ENCODE measurements around the gene DYRK1B.

The DYRK1B gene

DNA sequence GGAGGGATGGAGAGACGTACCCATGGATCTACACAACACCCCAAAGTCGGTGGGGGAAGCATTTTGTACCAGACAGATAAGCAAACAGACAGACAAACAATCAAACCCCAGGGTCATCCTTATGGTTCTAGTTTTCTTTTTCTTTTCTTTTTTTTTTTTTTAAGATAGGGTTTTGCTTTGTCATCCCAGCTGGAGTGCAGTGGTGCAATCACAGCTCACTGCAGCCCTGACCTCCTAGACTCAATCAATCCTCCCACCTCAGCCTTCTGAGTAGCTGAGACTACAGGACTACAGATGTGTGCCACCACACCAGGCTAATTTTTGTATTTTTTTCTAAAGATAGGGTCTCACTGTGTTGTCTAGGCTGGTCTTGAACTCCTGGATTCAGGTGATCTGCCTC lies 30.2 kb upstream of the DYRK1B start:
- DNase-seq = no peak

DNA sequence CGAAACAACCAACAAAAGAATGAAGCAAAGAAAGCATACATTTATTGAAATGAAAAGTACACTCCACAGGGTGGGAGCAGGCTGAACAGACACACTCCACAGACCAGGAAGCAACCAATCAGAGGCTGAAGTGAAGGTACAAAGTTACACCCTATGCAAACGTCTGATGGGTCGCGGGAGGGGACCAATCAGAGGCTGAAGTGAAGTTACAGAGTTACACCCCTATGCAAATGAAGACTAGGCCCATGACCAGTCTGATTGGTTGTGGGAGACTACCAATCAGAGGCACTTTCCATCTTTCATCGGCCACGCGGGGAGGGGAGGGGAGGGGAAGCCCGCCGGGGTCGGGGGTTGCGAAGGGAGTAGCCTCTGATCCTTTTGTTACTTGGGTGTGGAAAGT lies 24.6 kb upstream of the DYRK1B start:
- no peak for DNase-seq

DNA sequence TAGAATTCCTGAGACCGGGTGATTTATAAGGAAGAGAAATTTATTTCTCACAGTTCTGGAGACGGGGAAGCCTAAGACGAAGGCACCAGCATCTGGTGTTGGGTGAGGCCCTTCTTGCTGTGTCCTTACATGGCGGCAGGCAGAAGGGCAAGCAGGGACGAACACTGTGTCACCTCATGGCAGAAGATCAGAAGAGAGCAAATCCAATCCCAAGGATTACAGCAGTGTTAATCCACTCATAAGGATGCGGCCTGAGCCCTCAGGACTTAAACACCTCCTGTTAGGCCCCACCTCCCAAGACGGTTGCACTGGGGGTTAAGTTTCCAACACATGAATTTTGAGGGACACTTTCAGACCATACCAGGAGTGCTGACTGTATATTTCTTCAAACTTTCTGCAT lies 18.9 kb upstream of the DYRK1B start:
- DNase-seq = no peak

- no peak for DNase-seq
Observed at GRCh38 chr19:39850892-39851291, 16.9 kb upstream of the DYRK1B start.

DNA sequence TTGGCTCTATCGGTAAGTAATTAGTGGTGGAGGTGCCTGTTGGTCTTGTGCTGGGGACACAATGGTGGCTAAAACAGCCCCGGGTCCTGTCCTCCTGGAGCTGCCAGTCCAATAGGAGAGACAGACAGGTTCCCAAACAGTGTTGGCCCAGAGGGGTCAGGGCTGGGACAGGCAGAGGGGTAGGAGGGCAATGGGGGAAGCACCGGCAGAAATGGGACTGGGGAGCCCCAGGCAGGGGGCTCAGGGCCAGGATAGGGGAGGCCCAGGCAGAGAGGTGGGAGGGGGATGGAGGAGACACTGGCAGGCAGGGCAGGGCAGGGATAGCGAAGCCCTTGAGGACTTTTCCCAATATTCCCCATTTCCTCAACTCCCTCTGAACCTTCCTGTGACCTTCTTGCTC lies 14.4 kb upstream of the DYRK1B start:
- DNase-seq = no peak

GRCh38 chr19:39847525-39847924 lies 13.6 kb upstream of the DYRK1B start:
- no peak for DNase-seq

GRCh38 chr19:39846678-39847486 lies 12.9 kb upstream of the DYRK1B start:
- DNase-seq = no peak

DNA sequence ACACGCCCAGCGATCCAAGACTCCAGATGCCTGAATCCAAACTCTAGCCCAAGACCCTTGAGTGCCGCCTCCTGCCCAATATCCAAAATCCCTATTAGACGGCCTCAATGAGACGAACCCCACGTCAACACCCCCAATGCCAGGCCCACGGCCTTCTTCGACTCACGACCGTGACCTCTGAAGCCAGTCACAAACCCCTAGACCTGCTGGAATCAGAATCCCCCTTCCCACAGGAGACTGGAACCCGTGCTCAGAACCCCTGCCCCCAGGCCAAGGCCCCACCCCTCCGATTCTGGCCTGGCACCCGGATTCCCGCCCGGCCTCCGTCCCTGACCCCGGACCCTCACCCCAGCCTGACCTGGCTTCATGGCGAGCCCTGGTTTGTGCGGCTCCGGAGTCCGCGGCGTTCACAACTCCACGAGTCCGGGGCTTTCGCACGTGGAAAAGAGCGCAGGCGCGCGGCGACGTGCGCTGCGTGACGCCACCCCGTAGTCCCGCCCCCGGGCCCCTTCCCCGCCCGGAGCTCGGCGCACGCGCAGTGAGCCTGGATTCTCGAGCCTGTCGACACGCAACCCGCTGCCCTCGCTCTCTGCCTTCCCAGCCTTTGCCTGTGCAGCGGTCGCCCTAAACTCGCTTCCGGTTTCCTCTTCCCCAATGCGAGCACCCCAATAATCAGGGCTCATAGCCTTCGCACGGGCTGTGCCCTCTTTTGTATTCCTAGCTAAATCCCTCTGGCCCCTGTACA lies 12.1 kb upstream of the DYRK1B start, which contains the start of gene FBL:
Gene FBL (minus strand): TSS at position 447 of the 745 bp plus-strand sequence. CDS start 79 bp downstream, at position 368.
- DNase-seq = peak; percentile 82

GRCh38 chr19:39845584-39845932 lies 11.6 kb upstream of the DYRK1B start:
- no peak for DNase-seq

- no peak for DNase-seq
Observed at GRCh38 chr19:39845172-39845571, 11.2 kb upstream of the DYRK1B start.

DNA sequence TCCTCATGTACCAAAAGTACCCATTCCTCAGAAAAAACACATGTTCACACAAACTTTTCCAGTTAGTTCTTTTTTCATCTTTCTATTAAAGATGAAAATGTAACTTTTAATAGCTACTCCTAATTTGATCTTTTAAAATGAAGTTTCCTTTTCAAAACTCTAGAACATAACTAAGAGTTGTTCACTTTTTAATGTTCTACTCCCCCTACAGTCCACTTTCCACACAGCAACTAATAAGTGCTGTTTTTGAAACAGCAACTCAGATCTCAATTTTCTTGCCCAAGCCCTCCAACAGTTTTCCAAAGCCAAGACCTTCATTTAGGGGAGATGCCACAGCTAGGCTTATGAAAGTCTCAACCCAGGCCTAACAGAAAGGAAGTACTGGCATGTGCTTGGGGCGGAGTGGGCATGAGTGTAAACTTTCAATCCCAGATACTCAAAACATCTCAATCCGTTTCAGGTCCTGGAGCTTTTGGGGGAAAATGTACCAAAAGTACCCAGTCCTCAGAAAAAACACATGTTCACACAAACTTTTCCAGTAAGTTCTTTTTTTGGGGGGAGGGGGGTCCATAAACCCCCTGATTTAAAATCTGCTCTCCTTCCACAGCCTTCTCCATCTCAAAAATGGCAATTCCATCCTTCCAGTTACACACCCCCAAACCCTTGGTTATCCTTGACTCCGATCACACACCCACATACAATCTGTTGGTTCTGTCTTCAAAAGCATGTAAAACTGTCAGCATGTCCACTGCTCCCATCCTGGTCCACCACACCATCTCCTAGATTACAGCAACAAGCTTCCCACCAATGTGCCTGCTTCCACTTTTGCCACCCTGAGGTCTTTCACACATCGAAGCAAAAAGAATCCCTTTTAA lies 10.2 kb upstream of the DYRK1B start:
- DNase-seq = peak; percentile 21

DNA sequence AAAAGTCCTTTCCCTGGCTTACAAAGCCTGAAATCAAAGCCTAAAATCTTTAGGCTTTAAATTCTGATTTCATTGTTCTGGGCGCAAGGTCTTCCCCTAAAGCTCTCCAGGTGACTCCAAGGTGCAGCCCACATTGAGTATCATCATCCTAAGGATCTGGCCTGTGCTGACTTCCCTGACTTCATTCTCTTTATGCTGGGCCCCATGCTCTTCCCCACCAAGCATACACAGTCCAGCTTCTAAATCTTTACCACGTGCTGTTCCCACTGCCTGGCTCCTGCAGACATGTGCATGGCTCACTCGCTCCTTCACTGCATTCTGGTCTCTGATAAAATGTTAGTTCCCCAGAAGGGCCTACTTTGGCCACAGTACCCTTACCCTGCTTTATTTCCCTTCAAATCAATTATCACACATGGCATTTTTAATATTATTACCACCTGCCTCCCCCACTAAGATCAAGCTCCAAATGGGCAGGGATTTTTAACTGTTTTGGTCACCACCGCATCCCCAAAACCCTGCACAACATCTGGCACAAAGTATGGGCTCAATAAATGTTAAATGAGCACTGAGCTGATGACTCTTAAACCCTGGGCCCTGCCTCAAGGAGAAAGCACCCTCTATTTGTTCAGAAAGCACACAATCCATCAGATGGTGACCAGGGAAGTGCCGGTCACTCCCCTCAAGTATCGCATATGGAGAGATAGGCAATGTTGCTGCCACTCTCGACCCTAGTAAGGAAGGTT lies 8.9 kb upstream of the DYRK1B start:
- no peak for DNase-seq

- DNase-seq = no peak
Observed at GRCh38 chr19:39841041-39841440, 7.1 kb upstream of the DYRK1B start.

DNA sequence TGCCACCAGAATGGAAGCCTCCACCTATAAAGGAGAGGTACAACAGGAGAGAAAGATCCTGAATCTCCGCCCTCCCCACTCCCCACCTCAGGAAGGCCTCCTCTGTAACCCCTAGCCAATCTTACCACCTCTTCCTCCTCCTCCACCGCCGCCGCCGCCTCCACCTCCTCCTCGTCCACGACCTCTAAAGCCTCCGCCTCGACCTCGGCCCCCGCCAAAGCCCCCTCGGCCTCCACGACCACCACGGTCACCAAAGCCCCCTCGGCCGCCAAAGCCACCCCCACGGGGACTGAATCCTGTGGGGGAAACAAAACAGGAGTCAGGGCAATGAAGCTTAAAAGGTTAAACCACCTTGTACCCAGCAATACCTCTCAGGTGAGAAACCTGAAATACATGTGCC lies 6.5 kb upstream of the DYRK1B start:
- no peak for DNase-seq

- DNase-seq = no peak
Observed at GRCh38 chr19:39839678-39840327, 5.8 kb upstream of the DYRK1B start.

DNA sequence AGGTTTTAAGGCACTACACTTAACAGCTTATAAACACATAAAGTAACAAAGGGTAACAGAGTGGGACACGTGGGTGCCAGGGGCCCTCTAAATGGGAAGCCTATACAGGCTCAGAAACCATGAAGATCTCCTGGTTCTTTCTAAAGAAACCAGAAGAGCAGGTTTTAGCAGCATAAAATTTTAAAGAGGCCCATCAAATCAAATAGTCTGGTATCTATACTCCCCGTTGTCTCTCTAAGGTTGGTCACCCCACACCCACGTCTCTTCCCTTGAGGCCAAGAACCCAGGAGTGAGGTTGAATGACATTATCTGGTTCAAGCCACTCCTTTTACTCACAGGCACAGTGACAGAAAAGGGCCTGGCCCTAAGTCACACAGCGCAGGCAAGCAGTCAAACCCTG lies 4.6 kb upstream of the DYRK1B start:
- no peak for DNase-seq

GRCh38 chr19:39837978-39838377 lies 4.0 kb upstream of the DYRK1B start:
- no peak for DNase-seq

DNA sequence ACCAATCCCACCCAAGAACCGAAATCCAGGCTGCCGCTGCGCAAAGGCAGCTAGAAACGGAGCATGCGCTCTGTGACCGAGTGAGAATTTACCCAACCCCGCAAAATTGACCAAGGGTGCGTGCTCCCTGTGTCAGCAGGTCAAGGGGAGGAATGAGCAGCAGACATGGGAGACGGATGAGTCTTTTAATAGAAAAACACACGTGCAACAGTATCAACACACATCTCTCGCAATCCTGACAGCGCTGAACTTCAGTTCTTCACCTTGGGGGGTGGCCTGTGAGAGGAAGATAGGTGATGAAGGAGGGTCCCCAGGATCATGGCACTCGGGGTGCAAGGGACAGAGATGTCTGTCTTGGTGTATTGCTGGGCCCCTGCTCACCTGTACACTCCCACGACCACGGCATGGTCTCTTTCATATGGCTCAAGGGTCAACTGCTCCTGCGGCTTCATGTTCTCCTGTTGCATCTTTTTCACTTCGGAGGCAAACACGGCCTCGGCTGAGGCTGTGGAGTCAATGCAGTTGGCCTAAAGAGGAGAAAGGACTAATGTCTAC lies 402 bp upstream of the DYRK1B start:
- DNase-seq = no peak

DNA sequence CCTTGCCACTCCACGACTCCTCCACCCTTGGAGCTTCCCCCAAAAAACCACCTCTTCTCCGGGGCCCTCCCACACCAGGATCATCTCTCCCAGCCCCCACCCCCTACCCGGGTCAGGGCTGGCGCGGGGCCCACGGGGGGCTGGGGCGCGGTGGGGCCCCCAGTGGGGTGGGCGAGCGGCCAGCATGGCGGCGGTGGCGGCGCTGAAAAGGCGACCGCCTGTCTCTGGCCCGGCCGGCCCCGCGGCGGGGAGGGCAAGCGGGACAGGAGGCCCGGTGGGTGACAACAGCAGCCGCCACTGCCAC lies 850 bp downstream of the DYRK1B start:
- DNase-seq = no peak

DNA sequence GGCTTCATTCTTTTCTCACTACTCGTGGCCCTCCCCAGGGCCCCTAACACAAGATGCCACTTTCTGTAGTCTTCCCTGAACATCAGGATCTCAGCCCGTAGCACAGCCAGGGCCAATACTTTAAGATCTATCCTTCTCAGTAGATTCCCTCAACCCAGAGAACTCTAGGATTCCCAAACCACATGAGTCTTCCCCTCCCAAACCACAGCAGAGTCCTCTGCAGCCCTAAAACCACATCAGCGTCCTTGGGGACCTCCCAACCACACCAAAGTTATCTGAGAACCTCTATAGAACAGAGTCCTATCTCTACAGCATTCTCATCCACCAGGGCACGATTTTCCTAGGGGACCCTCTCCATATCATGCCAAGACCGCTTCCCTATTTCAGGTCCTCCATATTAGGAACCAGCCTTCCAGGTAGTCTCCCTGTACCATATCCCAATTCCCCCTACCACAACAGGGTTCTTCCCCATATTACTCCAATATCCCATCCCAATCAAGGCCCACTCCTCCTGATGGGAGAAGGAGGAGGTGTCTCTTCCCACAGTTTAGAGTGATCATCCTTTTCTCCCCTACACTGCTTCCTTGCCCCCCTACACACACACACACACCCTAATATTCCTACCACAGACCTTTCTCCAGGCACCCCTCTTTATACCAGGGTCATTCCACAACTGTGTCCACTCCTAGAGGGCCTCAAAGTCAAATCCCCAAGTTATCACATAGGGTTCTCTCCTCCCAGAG lies 1.4 kb downstream of the DYRK1B start:
- DNase-seq = no peak

- DNase-seq = no peak
Observed at GRCh38 chr19:39831679-39832078, 2.3 kb downstream of the DYRK1B start.

All from right kidney (tissue), 1 donor.